ENCODE results near the gene FAM222A.
A peak's percentile ranks its signal among the peaks of the same experiment; 100 is the strongest.

FAM222A gene

DNA sequence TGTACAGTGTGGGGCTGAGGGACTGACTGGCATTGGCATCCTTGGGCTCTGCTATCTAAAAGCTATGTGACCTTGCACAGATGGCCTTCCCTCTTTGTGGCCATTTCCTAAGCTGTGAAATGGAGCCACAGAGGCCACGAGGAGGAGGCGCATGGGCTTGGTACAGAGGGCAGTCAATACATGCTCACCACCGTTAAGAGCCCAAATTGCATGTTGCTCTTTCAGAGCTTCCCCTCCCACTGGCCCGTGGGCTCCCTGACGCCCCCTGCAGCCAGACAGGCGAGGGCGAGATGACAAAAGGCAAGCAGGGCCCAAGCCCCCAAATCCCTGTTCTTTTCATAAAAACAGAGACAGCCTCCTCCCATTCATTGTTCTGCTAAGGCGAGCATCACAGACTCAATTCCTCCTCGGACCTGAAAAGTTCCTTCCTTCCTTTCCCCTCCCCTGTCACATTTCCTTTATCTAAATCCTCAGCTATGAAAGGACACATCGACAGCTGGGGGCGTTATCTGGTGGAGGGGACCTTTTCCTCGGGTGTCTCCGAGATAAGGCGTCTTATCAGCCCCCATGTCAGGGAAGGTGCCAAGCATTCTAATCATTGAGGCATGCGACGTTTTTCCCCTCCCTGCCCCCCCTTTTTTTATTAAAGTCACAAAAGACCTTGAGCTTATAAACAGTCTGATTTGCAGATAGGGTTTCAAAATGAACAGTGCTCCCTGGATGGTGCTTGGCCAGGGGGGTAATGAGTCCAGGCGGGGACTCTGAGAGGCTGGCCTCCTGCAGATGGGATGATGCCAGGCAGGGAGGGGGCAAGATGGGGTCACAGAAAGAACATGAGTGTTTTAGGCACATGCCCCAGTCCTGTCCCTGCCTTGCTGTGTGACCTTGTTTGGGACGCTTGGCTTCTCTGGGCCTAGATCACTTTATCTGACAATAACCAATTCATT is 26.4 kb downstream of the FAM222A start:
- DNase-seq: no peak

DNA sequence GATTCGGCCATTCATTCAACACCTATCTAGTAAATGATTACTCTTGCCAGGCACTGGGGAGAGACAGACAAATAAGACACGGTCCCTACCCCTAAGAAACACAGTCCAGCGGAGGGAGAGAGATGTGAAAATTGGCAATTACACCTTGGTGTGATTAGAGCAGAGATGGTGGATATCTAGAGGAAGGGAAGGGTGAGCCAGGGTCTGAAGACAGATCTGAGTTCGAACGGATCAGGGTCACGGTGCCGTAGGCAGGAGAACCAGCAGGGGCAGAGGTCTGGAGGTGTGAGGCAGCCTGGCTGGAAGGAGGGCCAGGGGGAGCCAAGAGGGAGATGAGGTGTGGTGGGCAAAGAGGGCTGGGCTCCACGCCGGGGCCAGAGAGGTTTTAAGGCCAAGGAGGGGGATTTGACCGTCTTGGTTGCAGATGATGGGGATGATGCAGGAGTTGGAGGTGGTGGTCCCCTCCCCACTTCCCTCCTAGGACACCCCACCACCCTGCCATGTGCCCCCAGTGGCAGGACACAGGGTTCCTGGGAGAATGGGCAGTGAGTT is 27.1 kb downstream of the FAM222A start:
- no peak for DNase-seq

DNA sequence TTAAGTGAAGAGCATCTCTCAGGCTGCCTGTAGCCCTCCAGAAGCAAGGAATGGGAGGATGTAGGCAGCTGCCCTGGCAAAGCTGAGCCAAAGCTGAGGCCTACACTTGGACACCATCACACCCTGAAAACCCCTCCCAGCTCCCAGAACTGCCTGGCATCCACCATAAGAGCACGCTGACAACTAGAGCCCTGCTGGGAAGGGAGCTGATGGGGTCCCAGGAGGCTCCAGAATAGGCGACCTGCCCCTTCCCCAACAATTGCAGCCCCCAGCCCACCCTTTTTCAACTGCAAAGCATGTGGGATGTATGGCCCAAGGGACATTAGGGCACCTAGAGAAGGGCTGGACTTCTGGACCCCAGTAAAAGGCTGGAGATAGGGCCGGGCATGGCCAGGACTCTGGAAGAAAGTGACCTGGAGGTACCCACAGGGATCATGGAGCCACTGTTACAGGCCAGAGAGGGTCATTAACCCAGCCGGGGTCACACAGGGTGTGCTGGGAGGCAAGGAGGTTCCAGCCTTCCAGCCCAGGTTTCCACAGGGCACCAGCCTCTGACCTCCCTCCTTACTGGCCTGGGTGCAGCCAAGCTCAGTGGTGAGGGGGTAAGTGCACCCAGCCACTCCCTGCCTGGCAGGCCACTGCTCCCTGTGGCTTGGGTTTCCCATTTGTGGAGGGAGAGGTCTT is 27.8 kb downstream of the FAM222A start:
- no peak for DNase-seq

DNA sequence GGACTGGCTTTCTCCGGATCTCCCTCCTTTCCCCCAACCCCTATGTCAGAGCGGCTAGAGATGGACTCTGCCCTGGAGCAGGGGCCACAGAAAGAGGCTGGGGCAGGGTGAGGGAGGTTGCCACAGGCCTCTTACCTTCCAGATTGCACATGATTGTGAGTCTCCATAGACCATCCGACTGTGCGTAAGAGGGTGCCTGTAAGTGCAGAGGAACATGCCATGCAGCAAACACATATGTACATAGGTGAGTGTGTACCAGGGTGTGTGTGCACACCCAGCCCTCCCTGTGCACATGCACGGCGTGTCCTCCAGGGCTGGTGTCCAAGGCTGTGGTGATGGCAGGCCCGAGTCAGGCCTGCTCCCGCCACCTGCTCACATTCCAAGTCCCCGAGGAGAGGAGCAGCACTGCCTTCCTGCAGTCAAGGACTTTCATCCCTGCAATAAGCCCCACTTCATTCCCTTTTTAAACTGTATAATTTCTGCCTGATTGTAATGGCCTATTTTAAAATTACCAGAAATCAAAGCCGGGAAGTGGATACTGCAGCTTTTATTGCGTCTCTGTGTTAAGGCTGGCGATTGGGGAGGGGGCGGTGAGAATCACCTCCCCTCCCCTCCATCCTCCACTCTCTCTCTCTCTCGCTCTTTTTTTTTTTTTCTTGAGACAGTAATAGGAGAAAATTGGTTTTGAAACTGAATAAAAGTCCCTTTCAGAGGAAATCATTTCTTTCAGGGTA is 28.5 kb downstream of the FAM222A start:
- no peak for DNase-seq

DNA sequence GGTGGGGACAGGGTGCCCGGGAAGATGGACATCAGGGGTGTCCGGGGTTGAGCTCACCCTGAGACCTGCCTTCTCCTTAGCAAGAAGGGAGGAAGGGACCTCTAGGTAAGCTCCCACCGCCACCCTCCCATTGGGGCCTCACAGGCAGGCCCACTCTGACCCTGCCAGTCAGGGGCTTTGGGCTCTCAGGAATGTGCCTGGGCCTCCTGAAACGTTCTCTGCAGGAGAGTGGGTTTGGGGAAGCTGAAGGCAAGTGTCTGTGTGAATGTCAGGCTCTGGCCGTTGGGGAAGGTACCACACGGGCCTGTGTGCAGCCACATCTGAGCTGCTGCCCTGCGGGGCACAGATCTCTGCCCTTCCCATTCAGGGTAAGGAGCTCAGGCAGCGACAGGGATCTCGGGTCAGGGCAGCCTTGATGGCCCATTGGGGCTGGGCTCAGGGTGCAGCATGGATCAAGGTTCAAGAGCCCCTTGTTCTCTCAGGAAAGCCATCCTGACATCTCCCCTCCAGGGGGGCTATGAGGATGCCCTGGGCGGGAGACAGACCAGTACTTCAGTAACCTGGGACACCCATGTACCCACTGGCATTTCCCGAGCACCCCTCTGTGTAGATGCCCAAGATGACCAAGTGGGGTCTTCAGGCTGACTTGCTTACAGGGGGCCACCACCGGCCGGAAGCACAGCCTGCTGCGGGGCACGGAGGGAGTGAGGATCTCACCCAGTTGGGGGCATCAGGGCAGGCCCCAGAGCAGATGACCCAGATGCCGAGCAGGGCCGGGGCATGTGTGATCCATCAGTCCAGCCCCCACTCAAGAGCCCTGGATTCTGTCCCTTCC is 29.7 kb downstream of the FAM222A start:
- no peak for DNase-seq

DNA sequence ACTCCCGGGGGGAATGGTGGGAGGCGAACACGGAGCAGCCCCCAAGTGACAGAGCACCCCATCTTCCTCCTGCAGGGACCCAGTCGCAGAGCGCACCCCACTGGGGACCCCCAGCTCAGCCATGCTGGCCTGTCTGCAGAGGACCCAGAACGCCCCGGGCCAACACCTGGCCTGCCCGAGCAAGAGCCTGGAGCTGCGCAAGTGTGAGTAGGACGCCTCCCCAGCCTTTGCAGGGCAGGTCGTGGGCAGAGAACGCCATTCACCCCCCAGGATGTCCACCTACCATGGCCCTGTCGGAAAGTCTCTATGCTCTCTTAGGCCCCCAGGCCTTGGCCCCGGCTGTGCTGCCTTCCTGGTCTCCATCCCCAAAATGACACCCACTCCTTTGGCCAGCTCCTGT is 30.4 kb downstream of the FAM222A start:
- DNase-seq: no peak

DNA sequence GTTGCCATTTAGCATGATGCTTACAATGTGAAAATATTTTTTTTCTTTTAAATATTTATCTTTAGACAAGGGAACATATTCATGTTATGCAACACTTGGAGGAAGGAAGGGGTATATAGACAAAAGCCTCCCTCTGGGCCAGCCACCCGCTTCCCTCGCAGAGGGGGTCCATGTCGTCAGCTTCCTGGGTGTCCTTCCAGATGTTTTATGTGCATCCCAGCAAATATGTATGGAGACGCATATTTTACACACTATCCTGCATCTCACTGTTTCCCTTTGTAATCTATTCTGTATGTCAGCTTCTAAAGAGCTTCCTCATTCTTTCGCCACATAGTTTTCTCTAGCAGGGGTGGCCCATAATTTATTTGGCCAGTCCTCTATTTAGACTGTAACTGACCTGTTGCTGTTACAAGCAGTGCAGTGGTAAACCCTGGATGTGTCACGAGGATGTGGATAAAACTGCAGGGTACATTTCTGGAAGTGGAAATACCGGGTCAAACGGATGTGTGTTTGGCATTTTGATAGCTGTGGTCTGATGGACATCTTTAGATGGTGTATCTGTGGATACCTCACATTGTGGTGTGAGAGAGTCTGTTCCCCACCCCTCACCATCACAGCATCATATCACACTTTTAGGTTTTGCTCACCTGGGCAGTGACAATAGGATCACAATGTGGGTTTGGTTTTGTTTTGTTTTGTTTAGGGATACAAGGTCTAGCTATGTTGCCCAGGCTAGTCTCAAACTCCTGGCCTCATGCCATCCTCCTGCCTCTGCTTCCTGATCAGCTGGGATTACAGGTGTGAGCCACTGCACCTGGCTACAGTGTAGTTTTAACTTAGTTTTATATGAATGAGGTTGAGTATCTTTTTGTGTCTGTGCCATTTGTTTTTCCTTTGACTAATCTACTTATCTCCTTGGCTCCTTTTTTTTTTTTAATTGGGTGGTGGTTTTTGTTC is 31.6 kb downstream of the FAM222A start:
- DNase-seq: peak; percentile 55

DNA sequence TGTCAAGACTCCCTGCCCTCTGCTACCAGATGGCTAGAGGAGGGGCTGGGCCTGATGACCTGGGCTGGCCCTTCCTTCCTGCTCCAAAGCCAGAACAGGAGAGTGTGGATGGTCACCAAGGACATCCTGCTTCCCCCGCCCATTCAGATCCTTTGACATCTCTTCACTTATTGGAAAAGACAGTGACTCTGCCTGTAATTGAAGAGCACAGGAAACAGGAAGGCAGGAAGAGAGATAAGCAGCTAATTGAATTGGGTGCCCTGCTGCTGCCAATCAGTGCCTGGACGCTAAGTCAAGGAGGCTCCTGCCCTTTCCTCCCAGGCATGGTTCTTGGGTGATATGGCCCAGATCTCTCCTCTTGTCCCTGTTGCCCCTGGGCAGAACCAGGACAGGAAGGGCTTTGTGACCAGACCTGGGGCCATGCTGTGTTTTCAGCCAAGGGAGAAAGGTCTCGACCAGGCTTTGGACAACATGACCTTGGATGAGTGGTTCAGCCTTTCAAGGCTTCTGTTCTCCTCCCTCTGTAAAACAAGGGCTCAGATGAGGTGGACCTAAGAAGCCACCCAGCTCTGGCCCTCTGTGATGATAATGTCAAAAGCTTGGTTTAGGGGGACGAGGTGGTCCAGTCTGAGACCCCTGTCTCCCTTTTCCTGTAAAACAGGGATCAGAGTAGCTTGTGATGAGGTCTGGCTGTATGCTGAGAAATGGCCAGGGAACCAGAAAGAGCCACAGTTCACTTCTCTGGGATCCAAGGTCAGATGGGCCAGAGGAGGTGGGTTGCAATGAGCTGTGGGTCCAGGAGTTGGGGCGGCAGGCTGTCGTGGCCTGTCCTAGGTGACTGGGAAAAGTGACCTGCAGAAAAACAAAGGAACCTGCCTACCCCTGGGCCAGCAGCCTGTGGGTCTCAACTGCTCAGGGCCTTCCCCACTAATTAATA is 38.8 kb downstream of the FAM222A start:
- no peak for DNase-seq

DNA sequence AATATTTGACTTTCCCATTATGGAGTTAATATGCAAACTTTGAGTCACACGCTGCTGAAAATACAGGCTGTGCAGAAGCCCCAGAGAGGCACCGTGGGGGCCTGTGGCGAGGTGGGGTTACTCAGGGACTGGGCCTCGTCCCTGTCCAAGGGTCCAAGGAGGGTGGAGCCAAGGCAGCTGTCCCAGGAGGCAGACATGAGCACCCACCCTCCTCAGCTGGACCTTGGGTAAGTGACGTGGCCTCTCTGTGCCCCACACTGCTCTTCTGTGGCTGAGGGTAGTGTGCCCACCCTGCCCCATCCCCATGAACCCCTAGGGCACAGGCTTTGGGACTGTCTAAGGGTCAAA is 39.4 kb downstream of the FAM222A start:
- no peak for DNase-seq

DNA sequence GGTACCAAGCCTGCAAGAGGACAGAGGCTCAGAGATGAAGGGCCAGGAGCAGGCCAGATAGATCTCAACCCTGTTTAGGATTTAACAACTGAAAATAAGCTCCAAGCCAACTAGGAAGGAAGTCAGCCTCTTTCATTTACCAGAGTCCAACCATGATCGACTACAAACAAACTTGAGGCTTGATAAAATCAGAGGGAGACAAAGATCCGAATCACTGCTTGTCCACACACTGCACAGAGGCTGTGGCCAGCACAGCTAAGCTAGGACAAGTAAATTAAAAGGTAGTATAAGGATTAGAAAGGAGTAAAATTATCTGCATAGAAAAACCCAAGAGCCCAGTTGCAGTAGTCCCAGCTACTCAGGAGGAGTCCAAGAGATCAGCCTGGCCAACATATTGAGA is 40.3 kb downstream of the FAM222A start:
- DNase-seq: no peak

DNA sequence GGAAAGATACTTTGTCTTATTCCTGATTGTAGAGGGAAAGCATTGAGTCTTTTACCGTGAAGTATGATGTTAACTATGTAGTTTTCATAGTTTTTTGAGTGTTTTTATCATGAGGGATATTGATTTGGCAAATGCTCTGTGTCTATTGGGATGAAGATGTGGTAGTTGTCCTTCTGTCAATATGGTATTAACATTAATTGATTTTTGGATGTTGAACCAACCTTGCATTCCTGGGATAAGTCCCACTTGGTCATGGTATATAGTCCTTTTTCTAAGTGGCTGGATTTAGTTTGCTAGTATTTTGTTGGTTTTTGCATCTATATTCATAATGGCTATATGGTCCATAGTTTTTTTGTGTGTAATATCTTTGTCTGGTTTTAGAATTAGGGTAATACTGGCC is 42.8 kb downstream of the FAM222A start:
- no peak for DNase-seq

DNA sequence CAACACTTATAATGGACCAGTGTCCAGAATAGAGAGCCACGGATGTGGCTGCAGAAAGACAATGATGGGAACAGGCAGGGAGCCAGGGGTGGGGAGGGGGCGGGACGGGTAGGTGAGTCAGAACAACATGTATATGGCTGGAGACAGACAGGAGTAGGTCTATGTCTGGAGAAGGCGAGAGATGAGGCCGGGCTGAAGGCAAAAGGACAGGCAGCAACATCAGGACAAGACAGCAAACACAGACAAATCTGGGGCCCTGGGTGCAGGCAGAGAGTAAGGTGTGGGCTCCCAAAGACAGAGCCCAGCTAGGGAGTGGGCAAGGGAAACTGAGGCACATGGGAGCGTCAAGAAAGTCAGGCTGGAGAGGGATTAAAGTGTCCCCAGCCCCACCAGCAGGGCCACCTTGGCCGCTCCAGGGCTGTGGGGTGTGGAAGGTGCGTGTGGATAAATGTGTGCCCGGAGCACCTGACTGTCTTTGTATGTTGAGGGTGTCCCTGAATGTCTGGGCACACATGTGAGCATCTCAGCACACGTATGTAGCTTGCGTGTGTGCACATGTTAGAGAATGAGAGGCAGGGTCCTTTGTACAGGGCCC is 44.1 kb downstream of the FAM222A start:
- no peak for DNase-seq

DNA sequence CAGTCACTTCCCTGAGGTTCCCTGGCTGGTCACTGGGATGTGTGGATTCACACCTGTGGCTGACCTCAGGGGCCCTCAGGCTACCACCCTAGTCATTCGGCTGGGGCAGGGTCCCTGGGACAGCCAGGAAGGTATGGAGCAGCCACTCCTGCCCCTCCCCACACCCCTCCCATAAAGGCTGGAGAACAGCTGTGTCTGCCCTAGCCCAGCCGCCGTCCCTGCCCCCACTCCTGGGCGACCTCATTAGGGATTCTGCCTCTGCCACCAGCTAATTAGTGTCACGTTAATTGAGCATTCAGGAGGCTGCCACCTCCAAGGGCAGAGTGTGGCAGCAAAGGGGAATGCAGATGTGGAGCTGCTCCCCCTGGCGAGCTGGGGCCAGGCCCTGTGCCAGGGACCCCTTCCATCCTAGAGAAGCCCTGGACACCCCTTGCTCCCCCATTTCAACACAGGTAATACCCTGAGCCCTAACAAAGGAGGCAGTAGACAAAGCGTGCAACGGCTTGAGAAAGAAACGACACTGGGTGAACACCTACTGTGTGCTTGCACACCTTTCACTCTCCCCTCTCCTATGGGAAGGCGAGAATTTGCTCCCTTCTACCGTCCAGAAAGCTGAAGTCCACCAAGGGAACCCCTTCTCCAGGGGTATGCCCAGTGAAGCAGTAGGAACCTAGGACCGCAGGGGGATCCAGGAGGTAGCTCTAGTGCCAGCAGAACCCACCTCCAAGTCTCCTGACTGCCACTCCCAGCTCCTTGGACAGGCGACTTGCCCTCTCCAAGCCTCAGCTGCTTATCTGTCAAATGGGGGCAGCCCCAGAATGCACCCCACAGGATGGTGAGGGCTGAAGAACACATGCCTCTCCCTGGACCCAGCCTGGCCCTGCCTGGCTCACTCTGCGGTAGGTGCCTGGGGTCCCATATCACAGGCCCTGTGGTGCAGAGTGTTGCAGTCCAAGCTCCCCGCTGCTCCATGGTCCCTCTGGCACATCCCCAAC is 45.1 kb downstream of the FAM222A start:
- DNase-seq: no peak

DNA sequence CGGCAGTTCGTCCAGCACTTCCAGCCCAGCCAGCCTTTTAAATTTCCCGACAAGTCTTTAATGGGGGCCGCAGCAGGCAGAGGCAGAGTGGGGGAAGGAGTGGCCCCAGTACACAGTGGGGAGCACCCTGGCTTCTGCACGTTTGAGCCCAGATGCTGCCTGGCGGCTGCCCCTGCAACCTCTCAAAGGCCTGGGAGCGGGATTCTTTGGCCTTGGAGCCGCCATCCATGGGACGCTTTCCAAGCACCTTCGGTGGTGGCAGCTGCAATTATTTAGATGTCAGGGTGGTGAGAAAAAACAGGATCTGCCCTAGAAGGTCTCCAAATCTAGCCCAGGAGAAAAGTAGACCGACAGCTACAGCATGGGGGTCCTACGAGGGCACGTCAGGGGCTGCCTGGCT is 46.0 kb downstream of the FAM222A start:
- DNase-seq: no peak

DNA sequence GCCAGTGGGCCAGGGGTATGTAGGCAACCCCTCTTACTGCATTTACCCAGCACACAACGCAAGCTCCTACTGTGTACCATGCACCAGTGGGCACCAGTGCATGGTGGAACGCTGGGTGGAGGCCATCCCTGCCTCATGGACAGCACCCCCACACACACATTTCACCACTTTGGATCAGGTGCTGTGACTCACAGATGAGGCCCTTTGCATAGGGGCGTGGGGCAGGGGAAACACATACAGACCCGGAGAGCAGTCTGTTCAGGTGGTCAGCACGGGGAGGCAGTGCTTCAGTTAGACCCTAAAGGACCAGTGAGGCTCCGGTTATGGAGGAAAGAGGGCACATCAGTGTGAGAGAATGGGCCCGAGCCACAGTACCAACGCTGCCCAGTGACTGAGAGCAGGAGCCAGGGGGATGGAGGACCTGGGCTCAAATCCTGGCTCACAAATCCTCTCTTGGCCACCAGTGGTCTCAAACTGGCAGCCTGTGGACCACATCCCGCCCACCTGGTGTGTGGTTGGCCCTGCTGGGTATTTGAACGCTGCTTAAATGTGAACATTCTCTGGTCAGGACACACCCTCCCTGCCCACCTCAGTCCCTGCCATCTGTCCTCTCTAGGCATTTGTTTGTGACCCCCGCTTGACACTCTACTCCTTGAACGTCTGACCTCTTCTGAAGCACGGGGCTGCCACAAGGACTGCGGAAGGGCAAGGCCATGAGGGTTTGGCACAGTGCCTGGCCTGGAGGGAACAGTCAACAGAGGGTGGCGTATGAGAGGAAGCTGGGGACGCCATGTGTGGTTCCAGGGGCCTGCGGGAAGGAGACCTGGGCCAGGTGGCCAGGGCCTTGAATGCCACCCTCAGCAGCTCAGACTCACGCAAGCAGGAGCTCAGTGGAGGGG is 46.7 kb downstream of the FAM222A start:
- no peak for DNase-seq

DNA sequence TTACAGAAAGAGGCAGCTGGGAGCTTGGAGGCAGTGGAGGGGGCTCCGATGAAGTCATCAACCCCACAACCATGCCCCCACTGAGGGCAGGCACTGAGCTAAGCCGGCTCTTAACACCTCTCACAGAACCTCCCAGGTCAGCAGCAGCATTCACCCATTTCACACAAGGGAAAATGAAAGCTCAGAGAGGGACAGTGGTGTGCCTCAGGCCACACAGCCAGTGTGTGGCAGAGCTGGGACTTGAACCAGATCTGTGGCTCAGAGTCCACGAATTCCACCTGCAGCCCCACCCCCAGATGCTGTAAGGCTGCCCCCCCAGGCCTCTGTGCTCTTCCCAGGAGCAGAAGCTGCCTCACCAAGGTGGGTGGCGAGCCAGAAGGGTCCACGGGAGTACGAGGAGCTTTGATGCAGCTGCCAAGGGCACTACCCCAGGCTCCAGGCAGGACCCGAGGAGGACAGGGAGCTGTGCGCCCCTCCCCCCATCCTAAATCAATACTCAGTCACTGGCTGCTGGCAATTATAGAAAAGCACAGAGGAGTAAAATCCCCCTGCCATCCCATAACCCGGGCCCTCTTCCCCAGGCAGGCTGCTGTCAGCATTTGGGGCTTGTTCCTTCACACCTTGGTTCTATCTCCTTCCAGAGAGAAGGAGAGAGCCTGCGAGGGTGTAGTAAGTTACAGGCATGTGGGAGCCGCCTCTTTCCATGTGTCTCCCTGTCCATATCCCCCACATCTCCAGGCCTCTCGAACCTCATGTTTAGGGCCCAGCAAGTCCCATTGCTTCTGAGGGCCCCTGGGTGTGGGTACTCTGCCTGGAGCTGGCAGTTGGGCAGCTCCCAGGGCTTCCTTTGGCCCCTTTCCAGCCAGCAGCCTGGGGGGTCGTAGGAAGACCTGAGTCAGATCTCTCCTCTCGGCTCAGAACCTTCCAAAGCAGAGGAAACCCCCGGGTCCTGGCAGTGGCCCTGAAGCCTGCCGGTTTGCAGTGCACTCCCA is 47.6 kb downstream of the FAM222A start:
- DNase-seq: no peak

Measured in NCI-H1105 treated with DMSO at 0.1 percent for 48 hours (cell line).